Left ventricle myocardium superior (tissue), 1 donor: ENCODE results near the gene WWC1. TPM values are rescaled to one million over a fixed set of nuclear protein-coding genes. Genes with fewer than 3 reads are reported as not detected.
"Not testable (repeated sequence)": the region's sequence is repeated elsewhere in the genome, so short reads cannot be mapped to it uniquely, and the experiment has no call there.

Source experiments
- ATAC-seq: fragments of 200-7000 bp; cut with Tn5 transposase; one replicate; pipeline ENCODE4 v1.9.1; 2020; ENCODE audit warnings: mild to moderate bottlenecking, moderate library complexity
- DNase-seq: peaks from one replicate; pipeline ENCODE4 v3.0.0-alpha.2; 2020
- intact Hi-C: fragments of 100-400 bp; cut with micrococcal nuclease; formaldehyde crosslinking; loops from one replicate; pipeline ENCODE4 v1.11.0; 2022
- total RNA-seq: library from RNA; stranded (reverse); fragmentation: NEBNext Ultra II Directional; extraction: Animal tissue kit (Norgen Biotek cat#: 25700); gene quantifications from one replicate; pipeline ENCODE4 v1.2.1, GENCODE V29; 2021
- donor health status: DM: no; HTN: yes; CAD: no; lungs with severe emphysema.

The WWC1 gene
- total RNA-seq, 1 donor from 2014 or later = 4.3 TPM

GRCh38 chr5:168303393-168304025 is 12.1 kb downstream of the WWC1 start:
- intact Hi-C loops = no loop called here
- ATAC-seq (no peak), DNase-seq (no peak)

DNA sequence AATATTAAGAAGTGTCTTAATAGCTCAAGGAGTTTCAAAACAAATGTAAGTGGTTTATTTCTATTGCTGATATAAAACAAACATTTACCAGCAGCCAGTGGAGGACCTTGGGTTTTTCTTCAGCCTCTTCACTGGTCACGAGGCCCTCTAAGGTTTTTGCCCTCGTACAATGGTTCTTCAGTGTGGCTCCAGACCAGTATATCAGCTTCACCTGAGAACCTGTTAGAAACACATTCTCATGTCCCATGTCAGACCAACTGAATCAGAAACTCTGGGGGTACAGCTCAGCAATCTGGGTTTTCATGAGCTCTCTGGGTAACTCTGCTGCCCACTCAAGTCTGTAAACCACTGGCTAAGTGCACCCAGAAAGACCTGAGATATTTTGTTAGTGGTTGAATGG is 12.9 kb downstream of the WWC1 start:
- ATAC-seq (no peak), DNase-seq (no peak)
- intact Hi-C loops = no loop called here

- ATAC-seq (no peak), DNase-seq (no peak)
Measured at GRCh38 chr5:168305281-168305680, 13.8 kb downstream of the WWC1 start.

GRCh38 chr5:168307022-168307421 is 15.6 kb downstream of the WWC1 start:
- DNase-seq (no peak), ATAC-seq (no peak)
- intact Hi-C loops = no loop called here

More at GRCh38 chr5:168305281-168305680, 13.8 kb downstream of the WWC1 start:
- intact Hi-C loops = no loop called here

DNA sequence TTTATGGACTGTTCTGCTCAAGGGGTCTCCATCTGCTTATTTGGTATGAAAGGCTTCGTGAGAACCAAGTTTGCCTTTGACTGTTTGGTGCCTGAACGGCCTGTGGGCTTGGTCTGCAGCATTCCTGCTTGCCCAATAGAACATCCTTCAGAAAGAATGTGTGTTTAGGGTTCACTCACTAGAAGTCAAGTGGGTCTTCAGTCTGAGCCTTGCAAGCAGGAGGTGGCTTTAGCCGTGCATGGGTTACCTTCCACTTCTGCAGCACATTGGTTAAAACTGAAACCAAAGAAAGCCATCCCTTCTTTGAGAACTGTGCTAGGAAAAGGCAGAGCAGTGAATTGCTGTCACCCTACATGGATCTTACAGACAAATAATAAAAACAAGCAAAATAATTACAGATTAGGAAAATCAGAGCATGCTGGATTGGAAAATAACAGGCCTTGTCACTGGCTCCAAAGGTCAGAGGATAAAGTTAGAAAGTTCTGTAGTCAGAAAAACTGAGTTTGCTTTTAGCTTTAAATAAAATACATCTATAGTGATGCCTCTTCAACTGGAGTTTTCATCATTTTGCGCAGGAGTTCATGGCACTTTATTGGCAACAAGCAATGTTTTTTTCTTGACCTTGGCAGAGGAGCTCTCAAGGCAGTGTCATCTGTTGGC is 16.6 kb downstream of the WWC1 start:
- intact Hi-C loops = no loop called here
- ATAC-seq (no peak), DNase-seq (no peak)

DNA sequence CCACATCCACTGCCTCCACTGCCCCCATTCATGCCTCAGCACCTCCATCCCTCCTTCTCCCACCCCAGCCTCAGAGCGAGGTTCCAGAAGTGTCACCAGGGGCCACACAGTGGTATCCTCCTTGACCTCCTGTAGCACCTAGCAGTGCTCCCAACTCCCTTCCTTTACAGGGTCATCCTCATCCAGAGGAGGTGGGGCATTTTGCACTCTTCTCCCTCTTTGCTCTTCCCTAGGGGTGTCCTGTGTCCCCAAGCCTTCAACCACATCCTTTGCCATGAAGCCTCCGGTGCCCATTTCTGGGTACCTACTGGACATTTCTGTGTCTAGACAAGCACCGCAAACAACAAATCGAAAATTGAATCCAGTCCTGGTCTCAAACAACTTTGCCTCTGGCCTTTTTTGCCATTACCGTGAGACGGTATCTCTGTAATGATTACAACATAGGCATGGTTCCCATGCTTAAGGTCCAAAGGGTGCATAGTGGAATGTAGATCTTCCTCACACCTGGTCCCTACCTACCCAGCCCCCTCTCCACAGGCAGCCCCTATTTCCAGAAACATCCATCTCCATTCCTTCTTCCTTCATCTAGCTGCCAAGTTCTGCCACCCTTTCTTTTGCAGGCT is 17.6 kb downstream of the WWC1 start:
- intact Hi-C loops = no loop called here
- ATAC-seq = no peak
- no peak for DNase-seq

- DNase-seq, intact Hi-C loops, ATAC-seq: not testable (repeated sequence)
Measured at GRCh38 chr5:168310541-168310940, 19.1 kb downstream of the WWC1 start.

DNA sequence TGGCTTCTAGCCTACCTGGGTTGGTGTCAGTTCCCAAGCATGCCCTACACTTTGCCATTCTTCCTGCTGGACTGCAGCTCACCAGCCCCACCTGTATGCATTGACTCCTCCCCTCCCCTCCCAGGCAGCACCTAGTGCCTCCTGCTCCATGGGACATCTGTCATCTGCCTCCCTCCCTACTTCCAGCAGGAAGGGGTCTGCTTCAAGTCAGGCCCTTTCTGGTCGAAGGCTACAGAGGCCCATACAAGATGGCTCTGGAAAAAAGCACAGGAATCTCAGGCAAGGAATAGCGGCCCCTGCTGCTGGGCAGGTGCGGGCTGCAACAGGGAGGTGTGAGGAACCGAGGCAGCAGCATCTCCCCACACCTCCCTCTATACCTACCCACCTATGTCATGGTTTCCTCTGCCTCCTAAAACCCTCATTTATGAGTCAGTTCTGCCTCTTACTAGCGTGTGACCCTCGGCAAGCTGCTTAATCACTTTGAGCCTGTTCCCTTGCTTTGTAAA is 19.7 kb downstream of the WWC1 start:
- no peak for DNase-seq
- intact Hi-C loops = no loop called here
- ATAC-seq = no peak

DNA sequence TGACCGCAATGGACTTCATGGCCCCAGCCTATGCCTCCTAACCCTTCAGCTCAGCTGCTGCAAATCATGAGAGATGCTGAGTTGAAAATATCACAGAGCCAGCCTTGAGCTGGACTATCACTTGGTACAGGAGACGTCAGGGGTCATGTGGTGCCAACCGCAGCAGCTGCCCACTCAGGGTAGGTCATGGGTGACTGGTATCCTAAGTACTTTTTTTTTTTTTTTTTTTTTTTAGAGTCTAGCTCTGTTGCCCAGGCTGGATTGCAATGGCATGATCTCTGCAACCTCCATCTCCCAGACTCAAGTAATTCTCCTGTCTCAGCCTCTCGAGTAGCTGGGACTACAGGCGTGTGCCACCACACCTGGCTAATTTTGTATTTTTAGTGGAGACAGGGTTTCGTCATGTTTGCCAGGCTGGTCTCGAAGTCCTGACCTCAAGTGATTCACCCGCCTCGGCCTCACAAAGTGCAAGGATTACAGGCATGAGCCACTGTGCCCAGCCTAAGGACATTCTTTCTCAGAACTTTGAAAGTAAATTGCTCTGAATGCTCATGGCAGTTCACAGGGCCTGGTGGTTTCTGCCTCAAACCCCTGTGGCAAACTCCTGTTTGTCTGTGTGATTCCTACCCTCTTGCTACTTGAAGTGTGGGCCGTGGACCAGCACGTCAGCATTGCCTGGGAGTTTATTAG is 21.3 kb downstream of the WWC1 start:
- intact Hi-C loops = no loop called here
- ATAC-seq = no peak
- no peak for DNase-seq

DNA sequence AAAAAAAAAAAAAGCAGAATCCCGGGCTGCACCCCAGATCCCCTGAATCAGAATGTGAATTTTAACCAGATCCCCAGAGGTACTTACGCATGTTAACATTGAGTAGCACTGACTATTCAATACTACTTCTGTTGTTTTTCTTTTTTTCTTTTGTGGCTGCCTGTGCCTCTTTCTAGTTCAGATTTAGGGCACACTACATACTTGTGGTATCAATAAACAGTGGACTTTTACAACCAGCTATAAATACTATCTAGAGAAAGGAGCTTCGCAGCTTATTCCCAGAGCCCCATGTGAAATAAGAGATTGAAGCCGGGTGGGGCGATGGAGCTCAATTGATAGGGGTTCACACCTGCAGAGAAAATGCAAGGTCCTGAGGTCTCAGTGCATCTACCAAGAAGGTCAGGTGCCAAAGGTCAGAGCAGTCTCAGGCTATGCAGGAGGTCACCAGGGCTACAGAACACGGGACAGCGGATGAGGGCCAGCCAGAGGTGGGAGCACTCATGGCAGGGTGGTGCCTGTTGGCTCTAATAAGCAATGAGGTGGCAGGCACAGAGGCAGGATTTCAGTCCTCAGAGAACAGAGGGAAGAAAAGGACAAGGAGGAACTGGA is 22.3 kb downstream of the WWC1 start:
- ATAC-seq = no peak
- intact Hi-C loops = no loop called here
- DNase-seq = no peak

- no peak for DNase-seq
- no peak for ATAC-seq
- intact Hi-C loops = no loop called here
Measured at GRCh38 chr5:168314735-168315411, 23.4 kb downstream of the WWC1 start.

- intact Hi-C loops = no loop called here
- DNase-seq (no peak), ATAC-seq (no peak)
Measured at GRCh38 chr5:168315416-168316138, 24.1 kb downstream of the WWC1 start.

DNA sequence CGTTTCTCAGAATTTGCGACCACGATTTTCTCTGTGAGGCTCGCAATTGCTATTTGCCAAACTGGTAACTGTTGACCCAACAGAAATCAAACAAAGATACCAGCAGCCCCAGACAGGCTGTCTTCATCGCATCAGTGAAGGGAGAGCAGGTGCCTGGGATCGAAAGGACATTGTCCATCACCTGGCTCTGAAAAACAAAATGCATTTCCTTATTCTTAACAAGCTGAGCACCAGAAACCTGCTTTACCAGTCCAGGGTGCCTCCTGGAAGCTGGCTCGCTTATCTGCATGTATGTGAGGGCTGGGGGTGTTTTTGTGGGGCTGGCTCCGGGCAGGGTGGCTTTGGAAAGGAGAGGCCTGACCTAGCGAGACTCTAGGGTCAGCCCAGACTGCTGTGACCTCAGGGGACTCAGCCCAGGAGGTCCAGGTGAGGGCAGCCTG is 24.7 kb downstream of the WWC1 start:
- DNase-seq (no peak), ATAC-seq (no peak)
- intact Hi-C loops = no loop called here

DNA sequence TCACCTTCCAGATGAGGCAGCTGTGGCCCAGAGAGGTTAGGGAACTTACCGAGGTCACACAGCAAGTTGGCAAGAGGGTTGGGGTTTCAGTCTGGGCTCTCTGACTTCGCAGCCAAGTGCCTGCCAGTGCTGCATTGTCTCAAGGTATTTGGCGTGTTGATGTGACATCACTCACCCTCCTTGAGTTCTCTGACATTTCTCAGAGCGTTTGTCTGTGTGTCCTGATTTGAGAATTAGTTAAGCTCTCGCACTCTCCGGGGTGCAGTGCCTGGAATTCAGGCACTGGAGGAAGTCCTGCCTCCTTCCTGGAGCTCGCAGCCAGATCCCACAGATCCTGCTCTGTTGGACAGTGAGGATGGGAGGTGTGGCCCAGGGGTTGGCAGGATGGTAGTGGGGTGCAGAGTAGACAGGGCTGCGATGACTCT is 25.7 kb downstream of the WWC1 start:
- intact Hi-C loops = no loop called here
- ATAC-seq (no peak), DNase-seq (no peak)

DNA sequence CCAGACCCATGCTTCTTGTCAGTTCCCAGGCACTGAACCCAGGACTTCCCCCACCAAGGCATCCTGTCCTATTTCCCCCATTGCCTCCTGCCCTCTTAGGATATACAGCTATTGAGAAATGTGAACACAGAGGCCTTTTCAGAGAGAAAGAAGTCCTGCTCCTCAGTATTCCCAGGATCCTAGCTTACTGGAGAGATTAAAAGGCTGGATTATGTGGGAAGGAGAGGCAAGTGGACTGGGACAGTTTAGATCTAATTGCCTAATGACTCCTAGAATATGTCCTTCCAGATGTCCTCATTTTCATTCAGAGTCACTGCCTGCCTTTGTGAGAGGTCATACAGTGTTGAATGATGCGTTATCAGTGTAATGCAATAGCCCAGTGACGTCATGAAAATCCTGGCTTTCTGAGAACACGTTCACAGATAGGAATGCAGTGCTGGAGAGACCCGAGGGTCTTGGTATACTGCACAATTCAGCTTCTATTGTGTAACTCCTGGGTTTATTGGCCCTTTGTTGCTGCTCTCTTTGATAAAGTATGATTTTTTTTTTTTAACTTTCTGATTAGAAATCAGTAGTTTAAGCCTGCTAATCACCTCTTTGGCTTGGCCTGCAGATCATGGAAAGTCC is 26.2 kb downstream of the WWC1 start:
- ATAC-seq (peak; percentile 86), DNase-seq (no peak)
- intact Hi-C loops = no loop called here

DNA sequence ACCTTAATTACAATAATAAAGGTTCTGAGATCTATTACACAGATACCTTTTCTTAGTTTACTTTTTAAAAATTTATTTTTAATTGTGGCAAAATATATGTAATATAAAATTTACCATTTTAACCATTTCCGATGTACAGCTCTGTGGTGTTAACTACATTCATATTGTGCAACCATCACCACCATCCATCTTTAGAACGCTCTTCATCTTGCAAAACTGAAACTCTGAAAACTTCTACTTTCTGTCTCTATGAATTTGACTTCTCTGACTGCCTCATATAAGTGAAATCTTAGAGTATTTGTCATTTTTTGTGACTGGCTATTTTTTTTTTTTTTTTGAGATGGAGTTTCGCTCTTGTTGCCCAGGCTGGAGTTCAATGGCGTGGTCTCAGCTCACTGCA is 26.8 kb downstream of the WWC1 start:
- ATAC-seq (no peak), DNase-seq (no peak)
- intact Hi-C loops = no loop called here

GRCh38 chr5:168319774-168320173 is 28.3 kb downstream of the WWC1 start:
- no peak for ATAC-seq
- no peak for DNase-seq
- intact Hi-C loops = no loop called here

DNA sequence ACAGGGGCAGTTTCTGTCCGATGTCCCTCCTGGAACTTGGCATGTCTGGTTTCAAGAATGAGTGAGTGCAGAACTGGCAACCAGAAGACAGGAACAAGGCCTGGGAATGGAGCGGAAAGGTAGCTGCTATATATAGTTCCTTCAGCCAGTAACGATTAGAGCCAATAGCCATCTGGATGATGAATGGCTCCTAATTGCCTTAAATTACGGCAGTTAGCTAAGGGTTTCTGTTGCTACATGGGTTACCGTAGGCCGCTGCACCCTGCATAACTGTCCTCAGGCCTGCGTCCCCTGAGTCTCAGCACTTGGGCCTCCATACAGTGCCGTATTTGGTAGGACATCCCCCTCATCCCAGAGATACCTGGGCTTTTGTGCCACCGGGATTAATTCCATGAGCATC is 29.4 kb downstream of the WWC1 start:
- DNase-seq (no peak), ATAC-seq (no peak)
- intact Hi-C loops = no loop called here
